CD4-positive, alpha-beta T cell (primary cell): ENCODE results near the gene RADIL. TPM values are rescaled to one million over a fixed set of nuclear protein-coding genes. Genes with fewer than 3 reads are reported as not detected.

Source experiments
- ATAC-seq: fragments of 200-7000 bp; cut with Tn5 transposase; one replicate; pipeline ENCODE4 v1.10.0; 2022; ENCODE audit warnings: mild to moderate bottlenecking; ENCODE audit not compliant: poor library complexity
- CTCF ChIA-PET: fragments of 350-600 bp; sonication (Branson Sonifier 250); formaldehyde crosslinking; loops from one replicate; lab custom pipeline; 2021; ENCODE audit warnings: antibody characterized with exemption, inconsistent platforms; lab: Charles Lee
- POLR2A ChIA-PET: fragments of 350-600 bp; sonication (Branson Sonifier 250); formaldehyde crosslinking; loops from one replicate; lab custom pipeline; 2021; ENCODE audit warnings: antibody characterized with exemption, inconsistent platforms; lab: Charles Lee
- DNase-seq, 14 experiments: peaks; one replicate each; pipeline ENCODE4 v3.0.0-alpha.2; 2013 to 2020; ENCODE audit warnings: mixed read lengths in 2 of 14
- H3K27ac ChIP-seq, 2 donors: one replicate each; pipeline versions ENCODE4 v1.5.1 to v1.7.0; 2013; ENCODE audit warnings: low read length in 2 of 2, low read depth in 1 of 2, mild to moderate bottlenecking in 1 of 2
- H3K27me3 ChIP-seq, 2 experiments: 1 replicate in 1 of 2; 2 replicates in 1 of 2; pipeline versions ENCODE4 v1.6.1 to v1.7.0; 2013; ENCODE audit warnings: low read length in 2 of 2, control low read depth in 1 of 2, mild to moderate bottlenecking in 1 of 2, moderate library complexity in 1 of 2; ENCODE audit not compliant: insufficient read depth in 2 of 2, control insufficient read depth in 1 of 2
- H3K36me3 ChIP-seq: one replicate; pipeline ENCODE4 v1.6.1; 2013; ENCODE audit warnings: low read length, control low read depth; ENCODE audit not compliant: insufficient read depth
- H3K4me1 ChIP-seq: one replicate; pipeline ENCODE4 v1.6.1; 2013; ENCODE audit warnings: low read length, control low read depth; ENCODE audit not compliant: insufficient read depth
- H3K4me3 ChIP-seq: one replicate; pipeline ENCODE4 v1.5.1; 2013; ENCODE audit warnings: mild to moderate bottlenecking, low read length, moderate library complexity
- H3K9me3 ChIP-seq, 2 experiments: 1 replicate in 1 of 2; 2 replicates in 1 of 2; pipeline versions ENCODE4 v1.6.1 to v1.7.0; 2013; ENCODE audit warnings: low read length in 2 of 2, mild to moderate bottlenecking in 2 of 2, control low read depth in 1 of 2, moderate library complexity in 1 of 2; ENCODE audit not compliant: control insufficient read depth in 1 of 2, insufficient read depth in 1 of 2
- H3K27ac Mint-ChIP-seq: one replicate; pipeline ENCODE4 v1.8.0; 2020; ENCODE audit warnings: mixed read lengths
- H3K27me3 Mint-ChIP-seq: one replicate; pipeline ENCODE4 v1.8.0; 2021; ENCODE audit warnings: mixed read lengths
- H3K36me3 Mint-ChIP-seq: one replicate; pipeline ENCODE4 v1.8.0; 2021; ENCODE audit warnings: low read depth, mixed read lengths
- H3K4me1 Mint-ChIP-seq: one replicate; pipeline ENCODE4 v1.8.0; 2021; ENCODE audit warnings: low read depth, mixed read lengths
- H3K4me3 Mint-ChIP-seq: one replicate; pipeline ENCODE4 v1.8.0; 2020; ENCODE audit warnings: mild to moderate bottlenecking, mixed read lengths
- H3K9me3 Mint-ChIP-seq: one replicate; pipeline ENCODE4 v1.8.0; 2020; ENCODE audit warnings: mixed read lengths
- intact Hi-C, 2 experiments: fragments of 100-400 bp; cut with DNase I in 1 of 2; cut with micrococcal nuclease in 1 of 2; formaldehyde crosslinking; loops; one replicate each; pipeline versions ENCODE4 v1.15.1 to v1.9.0; 2023 to 2025; cut with DNase I, micrococcal nuclease
- total RNA-seq, 174 experiments: library from RNA in 2 of 174; stranded (reverse) in 2 of 174; gene quantifications; one replicate each; pipeline ENCODE4 v1.2.3 and lab custom pipeline; 2021 to 2026
- TF ChIP-seq, protein P1 (sequence below): fragments of 200-600 bp; IDR thresholded peaks from one replicate; pipeline ENCODE4 v1.8.0; 2022; ENCODE audit warnings: antibody characterized with exemption, mild to moderate bottlenecking

The RADIL gene
- total RNA-seq, 2 experiments from 2014 or later = not detected

DNA sequence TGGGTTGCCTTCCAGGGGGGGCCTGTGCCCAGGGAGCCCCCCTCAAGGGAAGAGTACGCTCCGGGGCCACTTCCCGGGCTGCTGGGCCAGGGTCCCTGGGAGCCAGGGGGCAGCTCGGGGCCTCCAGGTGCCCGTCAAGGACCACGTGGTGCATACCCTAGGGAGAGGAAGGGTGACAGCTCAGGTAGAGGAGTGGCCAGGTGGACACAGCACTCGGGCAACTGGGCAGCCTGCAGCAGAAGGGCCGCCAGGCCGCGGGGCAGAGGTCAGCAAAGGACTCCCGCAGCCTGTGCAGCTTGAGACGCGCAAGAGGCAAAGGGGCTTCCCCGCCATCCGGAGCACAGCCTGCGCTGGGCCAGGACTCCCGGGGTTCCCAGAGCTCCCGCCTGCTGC is 81.7 kb downstream of the RADIL start:
- Histone ChIP-seq H3K9me3 (no peaks in the 10 kb centered on the region), H3K36me3 (no peaks in the 10 kb centered on the region), H3K4me3 (no peak overlapping the region), H3K27me3 (no peaks in the 10 kb centered on the region), H3K27ac (no peak overlapping the region), H3K4me1 (peaks cover 4% of the 10 kb centered on the region)
- intact Hi-C loops = no loop called here
- Mint-ChIP-seq H3K4me1 (no peaks in the 10 kb centered on the region), H3K36me3 (no peaks in the 10 kb centered on the region), H3K4me3 (no peak overlapping the region), H3K27ac (no peak overlapping the region), H3K9me3 (no peaks in the 10 kb centered on the region), H3K27me3 (no peaks in the 10 kb centered on the region)
- DNase-seq (no peak), ATAC-seq (no peak)
- TF ChIP-seq, protein P1, sequence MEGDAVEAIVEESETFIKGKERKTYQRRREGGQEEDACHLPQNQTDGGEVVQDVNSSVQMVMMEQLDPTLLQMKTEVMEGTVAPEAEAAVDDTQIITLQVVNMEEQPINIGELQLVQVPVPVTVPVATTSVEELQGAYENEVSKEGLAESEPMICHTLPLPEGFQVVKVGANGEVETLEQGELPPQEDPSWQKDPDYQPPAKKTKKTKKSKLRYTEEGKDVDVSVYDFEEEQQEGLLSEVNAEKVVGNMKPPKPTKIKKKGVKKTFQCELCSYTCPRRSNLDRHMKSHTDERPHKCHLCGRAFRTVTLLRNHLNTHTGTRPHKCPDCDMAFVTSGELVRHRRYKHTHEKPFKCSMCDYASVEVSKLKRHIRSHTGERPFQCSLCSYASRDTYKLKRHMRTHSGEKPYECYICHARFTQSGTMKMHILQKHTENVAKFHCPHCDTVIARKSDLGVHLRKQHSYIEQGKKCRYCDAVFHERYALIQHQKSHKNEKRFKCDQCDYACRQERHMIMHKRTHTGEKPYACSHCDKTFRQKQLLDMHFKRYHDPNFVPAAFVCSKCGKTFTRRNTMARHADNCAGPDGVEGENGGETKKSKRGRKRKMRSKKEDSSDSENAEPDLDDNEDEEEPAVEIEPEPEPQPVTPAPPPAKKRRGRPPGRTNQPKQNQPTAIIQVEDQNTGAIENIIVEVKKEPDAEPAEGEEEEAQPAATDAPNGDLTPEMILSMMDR = no peak
- ChIA-PET POLR2A (no interaction called here), CTCF (no interaction called here)

DNA sequence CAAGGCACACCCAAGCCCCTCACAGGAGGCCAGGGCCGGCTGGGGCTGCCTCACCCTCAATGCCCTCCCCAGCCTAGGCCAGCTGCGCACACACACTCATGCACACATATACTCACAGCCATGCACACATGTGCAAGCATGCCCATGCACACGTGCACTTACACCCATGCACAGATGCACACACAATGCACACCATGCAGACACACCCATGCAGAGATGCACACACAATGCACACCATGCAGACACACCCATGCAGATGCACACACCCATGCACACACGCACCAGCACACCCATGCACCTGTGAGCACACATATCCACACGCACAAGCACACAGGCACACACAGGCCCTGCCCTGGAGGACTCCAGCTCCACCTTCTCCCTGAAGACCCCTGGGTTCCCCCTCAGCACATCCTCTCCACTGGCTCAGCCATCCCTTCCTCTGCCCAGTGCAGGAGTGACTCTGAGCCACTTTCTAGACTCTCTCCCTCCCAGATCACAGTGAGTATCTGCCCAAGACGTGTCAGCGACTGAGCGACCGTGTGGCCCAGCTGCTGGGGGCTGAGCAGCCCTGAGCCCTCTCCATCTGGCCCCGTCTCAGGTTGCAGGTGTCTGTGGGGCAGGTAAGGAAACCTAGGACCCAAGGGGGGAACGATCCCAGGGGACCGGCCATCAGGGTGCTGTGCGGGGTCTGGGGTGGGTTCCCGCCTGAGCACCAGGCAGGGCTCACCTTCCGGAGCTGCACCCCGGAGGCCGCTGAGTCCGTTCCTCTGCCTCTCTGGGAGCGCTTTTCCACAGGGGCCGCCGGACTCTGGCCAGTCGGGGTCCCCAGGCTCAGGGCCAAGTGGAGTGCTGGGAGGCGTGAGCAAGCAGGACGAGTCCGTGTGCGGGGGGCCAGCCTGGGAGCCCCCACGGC is 82.3 kb downstream of the RADIL start:
- H3K4me3 ChIP-seq = no peak overlapping the region
- Mint-ChIP-seq H3K4me1 (no peaks in the 10 kb centered on the region), H3K36me3 (no peaks in the 10 kb centered on the region), H3K27me3 (no peaks in the 10 kb centered on the region), H3K9me3 (no peaks in the 10 kb centered on the region), H3K4me3 (no peak overlapping the region), H3K27ac (no peak overlapping the region)
- no peaks in the 10 kb centered on the region for H3K9me3 ChIP-seq
- CTCF ChIA-PET = no interaction called here
- DNase-seq = no peak
- H3K27ac ChIP-seq = no peak overlapping the region
- H3K4me1 ChIP-seq = peaks cover 4% of the 10 kb centered on the region
- POLR2A ChIA-PET = interaction anchor here (1.0 kb wide), 1 partner anchor 9 kb away, joined by 3 read pairs; no protein-coding TSS in a partner anchor
- H3K36me3 ChIP-seq = no peaks in the 10 kb centered on the region
- no peak for ATAC-seq
- no peaks in the 10 kb centered on the region for H3K27me3 ChIP-seq
- intact Hi-C loops = no loop called here
- TF ChIP-seq, protein P1 = no peak

DNA sequence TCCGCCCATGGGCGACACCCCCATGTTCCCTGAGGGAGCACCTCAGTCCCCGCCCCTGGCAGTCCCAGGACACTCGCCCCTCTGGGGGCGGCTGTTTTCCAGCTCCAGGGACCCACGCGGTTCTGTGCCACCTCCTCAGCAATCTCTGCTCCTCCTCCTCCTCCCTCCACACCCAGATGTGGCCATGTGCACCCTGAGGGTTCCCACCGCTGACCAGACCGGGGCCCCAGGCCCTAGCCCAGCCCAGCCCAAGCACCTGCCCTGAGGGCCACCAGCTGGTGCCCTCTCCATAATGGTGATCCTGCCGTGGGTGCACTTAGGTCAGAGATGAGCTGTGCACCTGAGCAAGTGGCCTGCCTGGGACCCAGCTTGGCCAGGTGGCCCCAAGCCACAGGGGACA is 83.0 kb downstream of the RADIL start:
- Mint-ChIP-seq H3K27ac (no peak overlapping the region), H3K9me3 (no peaks in the 10 kb centered on the region), H3K27me3 (no peaks in the 10 kb centered on the region), H3K36me3 (no peaks in the 10 kb centered on the region), H3K4me1 (no peaks in the 10 kb centered on the region), H3K4me3 (no peak overlapping the region)
- TF ChIP-seq, protein P1 = no peak
- H3K4me3 ChIP-seq = no peak overlapping the region
- ChIA-PET CTCF (interaction anchor here (0.8 kb wide), 1 partner anchor 56 kb away, joined by 3 read pairs; no protein-coding TSS in a partner anchor), POLR2A (interaction anchor here (1.0 kb wide), 1 partner anchor 9 kb away, joined by 3 read pairs; no protein-coding TSS in a partner anchor)
- no peak for DNase-seq
- intact Hi-C loops = no loop called here
- H3K27me3 ChIP-seq = no peaks in the 10 kb centered on the region
- no peaks in the 10 kb centered on the region for H3K36me3 ChIP-seq
- no peaks in the 10 kb centered on the region for H3K9me3 ChIP-seq
- peaks cover 4% of the 10 kb centered on the region for H3K4me1 ChIP-seq
- ATAC-seq = no peak
- H3K27ac ChIP-seq = no peak overlapping the region
